ENCODE results near the gene ITGA1.

Gene ITGA1

GRCh38 chr5:53006911-53007890, 219.5 kb downstream of the ITGA1 start:
- Histone ChIP-seq H3K27ac (no peak overlapping the region), H3K4me1 (no peaks in the 10 kb centered on the region)

GRCh38 chr5:53008751-53009150, 221.0 kb downstream of the ITGA1 start:
- H3K27ac ChIP-seq: no peak overlapping the region
- no peak for DNase-seq
- H3K4me1 ChIP-seq: no peaks in the 10 kb centered on the region
- no peaks in the 10 kb centered on the region for H3K27me3 ChIP-seq
- no peaks in the 10 kb centered on the region for H3K9me3 ChIP-seq
- no peak for TF ChIP-seq CTCF (IDR thresholded peaks at IDR 0.05)
- H3K4me3 ChIP-seq: no peak overlapping the region
- H3K36me3 ChIP-seq: no peaks in the 10 kb centered on the region
- intact Hi-C loops (cut with DNase I; ENCODE audit: low total_unique reads): no loop called here

More at GRCh38 chr5:53006911-53007890, 219.5 kb downstream of the ITGA1 start:
- no peak overlapping the region for H3K4me3 ChIP-seq
- no peaks in the 10 kb centered on the region for H3K27me3 ChIP-seq
- intact Hi-C loops (cut with DNase I; ENCODE audit: low total_unique reads): no loop called here
- no peaks in the 10 kb centered on the region for H3K36me3 ChIP-seq
- no peak for TF ChIP-seq CTCF (IDR thresholded peaks at IDR 0.05)
- DNase-seq: no peak
- H3K9me3 ChIP-seq: no peaks in the 10 kb centered on the region
